ENCODE results near the gene STON1.

DNA sequence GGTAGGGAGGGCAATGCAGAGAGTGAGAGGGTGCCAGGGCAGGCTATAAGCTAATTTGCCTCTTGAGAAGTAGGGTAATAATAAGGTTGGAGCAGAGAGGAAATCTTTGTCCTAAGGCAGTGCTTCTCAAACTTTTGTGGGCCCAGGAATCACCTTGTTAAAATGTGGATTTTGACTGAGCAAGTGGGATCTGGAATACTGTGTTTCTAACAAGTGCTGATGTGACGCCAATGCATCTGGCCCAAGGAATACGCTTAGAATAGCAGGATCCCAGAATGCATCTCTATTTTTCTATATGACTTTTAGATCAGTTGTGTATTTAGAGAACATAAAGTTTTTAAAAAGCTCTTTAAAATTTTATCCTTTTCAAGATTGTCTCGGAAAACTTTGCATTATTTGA lies 58.0 kb downstream of the STON1 start:
- TF ChIP-seq, protein P1, sequence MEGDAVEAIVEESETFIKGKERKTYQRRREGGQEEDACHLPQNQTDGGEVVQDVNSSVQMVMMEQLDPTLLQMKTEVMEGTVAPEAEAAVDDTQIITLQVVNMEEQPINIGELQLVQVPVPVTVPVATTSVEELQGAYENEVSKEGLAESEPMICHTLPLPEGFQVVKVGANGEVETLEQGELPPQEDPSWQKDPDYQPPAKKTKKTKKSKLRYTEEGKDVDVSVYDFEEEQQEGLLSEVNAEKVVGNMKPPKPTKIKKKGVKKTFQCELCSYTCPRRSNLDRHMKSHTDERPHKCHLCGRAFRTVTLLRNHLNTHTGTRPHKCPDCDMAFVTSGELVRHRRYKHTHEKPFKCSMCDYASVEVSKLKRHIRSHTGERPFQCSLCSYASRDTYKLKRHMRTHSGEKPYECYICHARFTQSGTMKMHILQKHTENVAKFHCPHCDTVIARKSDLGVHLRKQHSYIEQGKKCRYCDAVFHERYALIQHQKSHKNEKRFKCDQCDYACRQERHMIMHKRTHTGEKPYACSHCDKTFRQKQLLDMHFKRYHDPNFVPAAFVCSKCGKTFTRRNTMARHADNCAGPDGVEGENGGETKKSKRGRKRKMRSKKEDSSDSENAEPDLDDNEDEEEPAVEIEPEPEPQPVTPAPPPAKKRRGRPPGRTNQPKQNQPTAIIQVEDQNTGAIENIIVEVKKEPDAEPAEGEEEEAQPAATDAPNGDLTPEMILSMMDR (IDR thresholded peaks at IDR 0.05): no peak
- TF ChIP-seq POLR2A (IDR thresholded peaks at IDR 0.05): no peak
- TF ChIP-seq POLR2AphosphoS5 (IDR thresholded peaks at IDR 0.05): no peak
- TF ChIP-seq EP300 (IDR thresholded peaks at IDR 0.05; ENCODE audit: low read depth): no peak

Measured in transverse colon (tissue), 4 donors.